GM18520 (cell line): ENCODE measurements around the gene ITSN2.
A peak's percentile ranks its signal among the peaks of the same experiment; 100 is the strongest.
"Not testable (repeated sequence)": the region's sequence is repeated elsewhere in the genome, so short reads cannot be mapped to it uniquely, and the experiment has no call there.

Experiments
- ATAC-seq: cut with Tn5 transposase; IDR thresholded peaks from one replicate; pipeline ENCODE4 v1.9.1; 2021; ENCODE audit not compliant: unreplicated experiment

ITSN2 gene

GRCh38 chr2:24360050-24360962 lies at the start of gene ITSN2:
ITSN2 (minus strand) TSS chr2:24360536; CDS start chr2:24328082, 32,454 bp downstream.
- peak; percentile 63 for ATAC-seq

GRCh38 chr2:24409171-24409570 lies 48.8 kb upstream of the ITSN2 start:
- ATAC-seq, result no peak

- ATAC-seq, result not testable (repeated sequence)
These were observed 48.4 kb upstream of the ITSN2 start for GRCh38 chr2:24408704-24409103.

GRCh38 chr2:24404491-24404921 lies 44.2 kb upstream of the ITSN2 start:
- ATAC-seq, result no peak

- no peak for ATAC-seq
These were observed 43.5 kb upstream of the ITSN2 start for GRCh38 chr2:24403832-24404212.

- ATAC-seq, result no peak
These were observed 43.0 kb upstream of the ITSN2 start for GRCh38 chr2:24403168-24403831.

- no peak for ATAC-seq
These were observed 42.1 kb upstream of the ITSN2 start for GRCh38 chr2:24402242-24403097.

GRCh38 chr2:24400207-24400907 lies 40.0 kb upstream of the ITSN2 start:
- ATAC-seq, result no peak

GRCh38 chr2:24399434-24400206 lies 39.3 kb upstream of the ITSN2 start:
- ATAC-seq, result no peak

- no peak for ATAC-seq
These were observed 34.7 kb upstream of the ITSN2 start for GRCh38 chr2:24394998-24395397.

- no peak for ATAC-seq
These were observed 32.3 kb upstream of the ITSN2 start for GRCh38 chr2:24392542-24393059.

- ATAC-seq, result no peak
These were observed 25.0 kb upstream of the ITSN2 start for GRCh38 chr2:24385366-24385765.

- ATAC-seq, result no peak
These were observed 22.2 kb upstream of the ITSN2 start for GRCh38 chr2:24382363-24383073.

- no peak for ATAC-seq
These were observed 20.5 kb upstream of the ITSN2 start for GRCh38 chr2:24380820-24381219.

GRCh38 chr2:24375349-24376087 lies 15.2 kb upstream of the ITSN2 start:
- no peak for ATAC-seq

- no peak for ATAC-seq
These were observed 14.0 kb upstream of the ITSN2 start for GRCh38 chr2:24374301-24374700.

- no peak for ATAC-seq
These were observed 11.7 kb upstream of the ITSN2 start for GRCh38 chr2:24372033-24372432.

- no peak for ATAC-seq
These were observed 5.5 kb upstream of the ITSN2 start for GRCh38 chr2:24365826-24366225.
